ENCODE data around the gene DMD.

GRCh38 chrX:31338991-31339350 lies 1872.4 kb downstream of the DMD start:
- TF ChIP-seq, protein P1, sequence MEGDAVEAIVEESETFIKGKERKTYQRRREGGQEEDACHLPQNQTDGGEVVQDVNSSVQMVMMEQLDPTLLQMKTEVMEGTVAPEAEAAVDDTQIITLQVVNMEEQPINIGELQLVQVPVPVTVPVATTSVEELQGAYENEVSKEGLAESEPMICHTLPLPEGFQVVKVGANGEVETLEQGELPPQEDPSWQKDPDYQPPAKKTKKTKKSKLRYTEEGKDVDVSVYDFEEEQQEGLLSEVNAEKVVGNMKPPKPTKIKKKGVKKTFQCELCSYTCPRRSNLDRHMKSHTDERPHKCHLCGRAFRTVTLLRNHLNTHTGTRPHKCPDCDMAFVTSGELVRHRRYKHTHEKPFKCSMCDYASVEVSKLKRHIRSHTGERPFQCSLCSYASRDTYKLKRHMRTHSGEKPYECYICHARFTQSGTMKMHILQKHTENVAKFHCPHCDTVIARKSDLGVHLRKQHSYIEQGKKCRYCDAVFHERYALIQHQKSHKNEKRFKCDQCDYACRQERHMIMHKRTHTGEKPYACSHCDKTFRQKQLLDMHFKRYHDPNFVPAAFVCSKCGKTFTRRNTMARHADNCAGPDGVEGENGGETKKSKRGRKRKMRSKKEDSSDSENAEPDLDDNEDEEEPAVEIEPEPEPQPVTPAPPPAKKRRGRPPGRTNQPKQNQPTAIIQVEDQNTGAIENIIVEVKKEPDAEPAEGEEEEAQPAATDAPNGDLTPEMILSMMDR (IDR thresholded peaks at IDR 0.05): no peak
- TF ChIP-seq POLR2A (IDR thresholded peaks at IDR 0.05): no peak
